Aortic smooth muscle cell (primary cell): Measurements from ENCODE around the gene ZNF500. TPM values are rescaled to one million over a fixed set of nuclear protein-coding genes. Genes with fewer than 3 reads are reported as not detected.

Experiments
- total RNA-seq: library from RNA; depleted of rRNA; stranded (reverse); fragments of >200 nt; gene quantifications from 2 replicates; pipeline ENCODE4 v1.2.3, GENCODE V29; 2014

ZNF500 gene
- 4.9 TPM in 2 replicates for total RNA-seq

GRCh38 chr16:4766875-4767628 lies at the start of gene ZNF500:
Gene ZNF500 (minus strand): TSS chr16:4767162. CDS start chr16:4765978, 1,184 bp downstream.

GRCh38 chr16:4801962-4802658 lies 35.1 kb upstream of the ZNF500 start, which contains the start of gene ROGDI:
Gene ROGDI (minus strand): TSS chr16:4802633. CDS start chr16:4802571, 62 bp downstream.

GRCh38 chr16:4795181-4795827 lies 28.3 kb upstream of the ZNF500 start, which contains the start of gene SMIM22:
Gene SMIM22 (plus strand): TSS chr16:4795369. CDS start chr16:4795735, 366 bp downstream.

GRCh38 chr16:4787627-4788482 lies 20.9 kb upstream of the ZNF500 start, which contains the start of gene SEPTIN12:
Gene SEPTIN12 (minus strand): TSS chr16:4788345. CDS start chr16:4787645, 700 bp downstream.

GRCh38 chr16:4734063-4734729 lies 32.8 kb downstream of the ZNF500 start, which contains the start of the genes ANKS3 and DNAAF8:
Gene ANKS3 (minus strand): TSS chr16:4734271. CDS start chr16:4730149, 4,122 bp downstream.
Gene DNAAF8 (plus strand): TSS chr16:4734537. CDS start chr16:4736515, 1,978 bp downstream.

Other genes starting within 250 kb of the ZNF500 start
- 4.4 and 5.5 TPM in 2 replicates for gene CDIP1, start 228.4 kb downstream of the ZNF500 start, total RNA-seq
- not detected in 2 replicates for gene C16orf96, start 210.8 kb downstream of the ZNF500 start, total RNA-seq
- 3.2 TPM in 2 replicates for gene UBALD1, start 152.3 kb downstream of the ZNF500 start, total RNA-seq
- gene MGRN1, start 142.3 kb downstream of the ZNF500 start, total RNA-seq = 22.2 and 23.0 TPM in 2 replicates
- gene NUDT16L1, start 73.6 kb downstream of the ZNF500 start, total RNA-seq = 18.9 and 24.7 TPM in 2 replicates
- gene ANKS3, start 32.9 kb downstream of the ZNF500 start, total RNA-seq = 19.4 and 21.8 TPM in 2 replicates
- 1.1 and 1.3 TPM in 2 replicates for gene DNAAF8, start 32.6 kb downstream of the ZNF500 start, total RNA-seq
- not detected in 2 replicates for gene SEPTIN12, start 21.2 kb upstream of the ZNF500 start, total RNA-seq
- gene SMIM22, start 28.2 kb upstream of the ZNF500 start, total RNA-seq = not detected in 2 replicates
- 9.5 and 9.9 TPM in 2 replicates for gene ROGDI, start 35.5 kb upstream of the ZNF500 start, total RNA-seq
- gene GLYR1, start 80.1 kb upstream of the ZNF500 start, total RNA-seq = 43.9 and 52.4 TPM in 2 replicates
- gene UBN1, start 80.3 kb upstream of the ZNF500 start, total RNA-seq = 19.0 and 23.9 TPM in 2 replicates
- gene PPL, start 170.0 kb upstream of the ZNF500 start, total RNA-seq = 12.2 and 15.2 TPM in 2 replicates
- gene SEC14L5, start 191.2 kb upstream of the ZNF500 start, total RNA-seq = 0.13 and 0.19 TPM in 2 replicates